ENCODE data around the gene LRP1B.
"Not testable (repeated sequence)": the region's sequence is repeated elsewhere in the genome, so short reads cannot be mapped to it uniquely, and the experiment has no call there.

LRP1B gene

GRCh38 chr2:141887363-141887762 lies 243.5 kb downstream of the LRP1B start:
- DNase-seq (ENCODE audit: low read depth in 2 of 2): no peak

DNA sequence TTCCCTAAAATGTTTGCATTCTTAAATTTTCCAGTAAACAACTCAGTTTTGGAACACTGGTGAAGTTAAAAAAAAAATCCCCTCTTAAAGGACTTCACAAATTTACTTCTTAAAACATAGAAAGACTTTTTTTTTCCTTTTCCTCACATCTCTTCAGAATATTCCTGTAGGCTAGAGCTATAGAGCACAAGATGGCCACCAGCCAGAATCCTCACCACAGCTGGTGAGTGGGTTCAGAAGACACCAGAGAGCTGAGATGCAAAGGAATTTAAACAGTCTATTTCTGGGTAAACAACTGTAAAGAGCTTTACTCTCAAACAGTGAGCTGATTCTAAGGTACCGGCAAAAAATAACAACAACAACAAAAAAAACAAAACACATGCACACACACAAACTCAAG lies 252.8 kb downstream of the LRP1B start:
- no peak for DNase-seq (ENCODE audit: low read depth in 2 of 2)

DNA sequence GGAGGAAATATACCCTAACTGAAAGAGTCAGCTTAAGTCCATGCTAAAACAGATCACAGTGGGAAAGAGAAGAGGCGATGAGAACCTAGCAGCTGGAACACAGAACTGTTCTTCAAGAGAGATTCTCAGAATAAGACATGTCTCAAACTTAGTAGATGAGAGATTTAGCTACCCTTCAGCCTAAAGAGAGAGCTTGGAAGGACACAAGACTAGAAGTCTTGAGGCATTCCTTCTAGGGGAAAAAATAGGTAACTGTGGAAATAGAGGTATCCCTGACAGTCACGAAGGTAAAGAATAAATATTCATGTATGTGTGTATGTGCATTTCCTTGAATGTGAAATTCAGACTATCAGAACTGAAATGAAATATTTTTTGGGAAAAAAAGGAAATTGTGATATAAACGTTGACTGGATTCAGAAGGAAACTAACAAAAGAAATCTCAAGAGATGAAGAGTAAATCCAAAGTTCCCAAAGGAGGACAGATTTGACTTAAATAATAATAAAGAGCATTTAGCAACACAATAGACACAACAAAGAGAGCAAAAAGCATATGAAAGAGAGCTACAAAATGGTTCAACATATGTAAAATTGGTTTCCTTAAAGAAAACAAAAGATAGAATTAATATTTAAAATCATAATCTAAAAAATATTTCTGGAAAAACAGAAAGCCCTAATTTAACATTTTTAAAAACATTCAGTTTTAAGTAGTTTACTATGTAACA lies 258.7 kb downstream of the LRP1B start:
- DNase-seq (ENCODE audit: low read depth in 2 of 2): no peak

DNA sequence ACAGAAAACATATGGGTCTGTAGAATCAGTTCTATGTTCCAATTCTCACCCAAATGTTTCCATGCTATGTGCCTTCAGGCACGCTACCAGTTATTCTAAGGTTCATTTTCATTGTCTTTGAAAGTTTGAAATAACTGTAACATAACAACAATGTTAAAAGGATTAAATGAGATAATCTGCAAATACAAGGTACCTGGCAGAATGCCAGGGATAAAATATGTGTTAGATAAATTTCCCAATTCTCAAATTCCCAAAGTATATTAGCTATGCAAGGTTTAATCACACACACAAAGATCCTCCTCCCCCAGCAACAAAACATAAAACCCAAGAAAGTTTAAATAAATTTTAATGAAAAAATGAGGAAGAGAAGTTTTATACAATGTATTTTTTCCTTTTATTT lies 261.2 kb downstream of the LRP1B start:
- DNase-seq (ENCODE audit: low read depth in 2 of 2): no peak

DNA sequence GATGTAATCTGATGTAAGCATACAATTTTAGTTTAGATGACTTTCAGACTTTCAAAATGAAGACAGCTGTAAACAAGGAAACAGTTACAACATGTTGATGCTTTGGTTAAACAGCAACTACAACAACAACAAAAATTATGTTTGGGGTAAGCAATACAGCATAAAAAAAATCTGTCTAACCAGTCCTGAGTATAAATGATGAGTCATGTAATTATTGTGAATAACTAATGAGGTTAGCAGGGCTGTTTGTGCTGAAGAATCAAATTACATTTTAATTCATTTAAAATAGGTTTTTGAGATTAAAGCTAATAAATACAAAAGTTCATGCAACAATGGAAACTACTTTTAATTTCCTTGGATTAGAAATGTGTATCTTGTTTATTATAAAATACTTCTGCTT lies 266.9 kb downstream of the LRP1B start:
- DNase-seq (ENCODE audit: low read depth in 2 of 2): no peak

DNA sequence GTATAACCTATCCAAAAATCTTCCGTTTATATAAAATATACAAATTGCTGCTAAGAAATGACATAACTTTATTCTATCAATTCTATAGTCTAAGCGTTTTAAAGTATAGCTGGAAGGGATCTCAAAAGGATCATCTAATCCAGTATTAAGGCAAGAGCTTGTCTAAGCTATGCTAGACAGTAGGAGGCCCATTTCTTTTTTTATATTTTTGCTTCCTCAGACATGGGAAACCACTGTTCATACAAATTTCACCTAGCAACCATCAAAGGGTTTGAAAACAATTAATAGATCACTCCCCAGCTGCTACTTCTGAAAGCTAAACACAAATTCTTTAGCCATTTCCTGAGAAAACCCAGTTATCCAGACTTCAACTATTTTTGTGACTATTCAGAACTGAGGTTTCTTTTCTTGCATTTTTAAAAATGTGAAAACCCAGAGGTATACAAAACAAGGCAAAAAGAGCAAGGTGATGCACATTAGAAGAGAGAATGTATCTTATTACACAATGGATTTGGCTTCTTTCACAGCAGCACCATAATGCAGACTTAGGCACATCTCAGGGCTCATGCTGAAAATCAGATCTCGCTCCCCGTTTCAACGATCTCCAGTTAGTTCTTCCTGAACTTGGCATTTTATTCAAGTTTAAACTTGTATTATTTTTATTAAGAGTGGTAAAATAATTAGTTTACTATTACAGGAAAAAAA lies 274.4 kb downstream of the LRP1B start:
- DNase-seq (ENCODE audit: low read depth in 2 of 2): no peak

DNA sequence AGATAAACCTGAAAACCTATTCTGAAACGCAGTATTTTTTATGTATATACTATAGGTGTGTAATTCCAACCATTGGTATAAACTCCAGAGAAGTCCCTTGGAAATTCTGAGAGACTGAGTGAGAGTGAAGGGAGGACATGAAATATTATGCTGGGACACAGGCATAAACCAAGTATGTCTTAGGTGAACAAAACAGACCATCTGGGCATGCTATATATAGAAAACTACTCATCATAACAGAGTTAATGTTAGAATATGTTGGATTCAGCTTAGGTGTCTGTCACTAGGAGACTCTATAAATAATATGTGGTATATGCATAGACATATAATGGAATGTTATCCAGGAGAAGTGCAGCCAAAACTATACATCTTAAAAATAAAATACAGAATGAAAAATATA lies 282.6 kb downstream of the LRP1B start:
- no peak for DNase-seq (ENCODE audit: low read depth in 2 of 2)

DNA sequence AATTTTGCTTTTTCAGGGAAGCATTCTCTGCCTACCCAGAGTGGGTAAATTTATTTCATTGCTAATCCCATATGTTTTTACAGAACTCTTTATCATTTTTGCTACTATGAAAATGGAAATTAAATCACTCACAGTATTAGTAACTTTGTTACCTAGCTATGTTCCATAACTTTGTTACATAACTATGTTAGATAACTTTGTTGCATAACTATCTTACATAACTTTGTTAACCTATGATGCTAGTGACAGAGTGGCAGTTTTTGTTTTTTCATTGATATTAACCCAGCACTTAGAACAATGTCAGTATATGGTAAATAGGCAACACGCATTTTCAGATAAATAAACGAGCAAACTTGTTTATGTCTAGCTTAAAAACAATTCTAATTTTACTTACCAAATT lies 286.6 kb downstream of the LRP1B start:
- DNase-seq (ENCODE audit: low read depth in 2 of 2): no peak

- no peak for DNase-seq (ENCODE audit: low read depth in 2 of 2)
Observed at GRCh38 chr2:141835103-141835502, 295.7 kb downstream of the LRP1B start.

DNA sequence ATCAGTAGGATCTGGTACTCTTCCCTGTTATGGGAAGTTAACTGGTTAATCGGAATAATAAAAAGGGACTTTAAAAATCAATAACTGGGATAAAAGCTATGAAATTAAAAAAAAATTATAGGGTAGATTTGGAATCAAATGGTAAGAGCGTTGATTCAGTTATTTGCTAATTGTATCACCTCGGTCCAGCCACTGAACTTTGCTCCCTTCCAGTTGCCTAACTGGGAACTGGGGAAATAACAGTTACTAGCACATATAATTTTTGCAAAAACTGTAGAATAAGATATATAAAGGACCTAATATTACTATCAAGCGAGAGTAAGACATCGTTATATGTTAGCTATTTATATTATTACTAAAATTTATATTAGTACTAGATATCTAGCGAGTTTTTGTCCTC lies 302.1 kb downstream of the LRP1B start:
- DNase-seq (ENCODE audit: low read depth in 2 of 2): no peak

GRCh38 chr2:141824790-141825189 lies 306.0 kb downstream of the LRP1B start:
- no peak for DNase-seq (ENCODE audit: low read depth in 2 of 2)

DNA sequence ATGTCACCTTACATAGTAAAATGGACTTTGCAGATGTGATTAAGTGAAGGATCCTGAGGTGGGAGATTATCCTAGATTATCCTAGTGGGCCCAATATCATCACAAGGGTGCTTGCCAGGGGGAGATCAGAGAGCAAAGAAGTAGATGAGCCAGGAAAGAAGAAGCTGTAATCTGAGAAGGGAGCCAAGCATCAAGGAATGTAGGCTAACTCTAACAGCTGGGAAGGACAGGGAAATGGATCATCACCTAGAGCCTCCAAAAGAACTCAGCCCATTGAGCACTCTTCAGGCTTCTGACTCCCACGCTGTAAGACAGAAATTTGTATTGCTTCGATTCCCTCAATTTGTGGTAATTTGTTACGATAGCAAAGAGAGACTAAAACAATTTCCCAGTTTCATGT lies 309.9 kb downstream of the LRP1B start:
- no peak for DNase-seq (ENCODE audit: low read depth in 2 of 2)

- not testable (repeated sequence) for DNase-seq (ENCODE audit: low read depth in 2 of 2)
Observed at GRCh38 chr2:141815320-141815719, 315.5 kb downstream of the LRP1B start.

- DNase-seq (ENCODE audit: low read depth in 2 of 2): no peak
Observed at GRCh38 chr2:141814150-141814549, 316.7 kb downstream of the LRP1B start.

DNA sequence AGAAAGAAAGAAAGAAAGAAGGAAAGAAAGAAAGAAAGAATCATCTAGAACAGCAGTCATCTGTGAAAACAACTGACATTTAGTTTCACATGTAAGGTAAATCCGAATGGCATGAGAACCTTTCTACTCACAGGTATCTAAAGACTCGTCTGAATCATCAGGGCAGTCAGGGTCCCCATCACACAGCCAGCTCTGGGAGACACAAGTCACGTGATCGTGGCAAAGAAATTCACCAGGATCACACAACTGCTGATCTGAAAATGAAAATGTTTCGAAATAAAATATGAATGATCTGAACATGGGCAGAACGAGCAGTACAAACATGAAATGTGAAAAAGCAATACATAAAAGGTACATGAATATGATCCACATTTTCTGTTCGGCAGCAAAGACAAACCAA lies 320.7 kb downstream of the LRP1B start:
- DNase-seq (ENCODE audit: low read depth in 2 of 2): no peak

DNA sequence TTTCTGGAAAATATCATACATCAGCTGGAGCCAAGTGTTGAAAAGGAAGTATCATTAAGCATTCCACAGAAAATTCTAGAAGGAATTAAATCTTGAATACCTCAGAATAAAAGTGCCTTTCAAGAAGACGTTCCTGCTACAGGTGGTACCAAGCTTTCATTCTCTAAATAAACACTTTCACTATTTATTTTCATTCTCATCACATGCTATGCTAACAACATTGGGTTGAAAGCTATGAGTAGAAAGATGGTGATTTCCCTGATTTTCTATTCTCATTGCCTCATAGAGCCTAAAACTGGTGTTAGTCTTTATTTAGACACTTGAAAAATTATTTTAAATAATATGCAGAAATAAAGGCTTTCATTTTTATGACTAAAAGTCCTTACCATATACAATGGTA lies 324.7 kb downstream of the LRP1B start:
- no peak for DNase-seq (ENCODE audit: low read depth in 2 of 2)

DNA sequence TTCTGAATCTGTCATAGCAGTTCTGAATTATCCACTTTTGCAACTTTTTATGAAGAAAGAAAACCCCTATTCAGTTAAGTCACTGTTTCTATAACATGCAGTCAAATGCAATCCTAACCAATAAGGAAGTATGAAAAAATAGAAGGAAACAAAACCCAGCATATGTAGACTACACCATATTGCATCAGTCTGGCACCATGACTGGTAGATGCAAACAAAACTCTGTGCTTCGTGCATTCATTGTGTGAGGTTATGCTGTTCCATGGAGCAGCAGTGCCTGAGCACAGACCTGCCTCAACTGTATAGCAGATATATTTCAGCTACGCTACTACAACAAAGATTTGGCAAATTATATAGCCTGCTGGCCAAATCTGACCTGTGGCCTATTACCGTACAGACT lies 325.5 kb downstream of the LRP1B start:
- no peak for DNase-seq (ENCODE audit: low read depth in 2 of 2)

- no peak for DNase-seq (ENCODE audit: low read depth in 2 of 2)
Observed at GRCh38 chr2:141796449-141796848, 334.4 kb downstream of the LRP1B start.

- no peak for DNase-seq (ENCODE audit: low read depth in 2 of 2)
Observed at GRCh38 chr2:141791521-141791920, 339.3 kb downstream of the LRP1B start.

- DNase-seq (ENCODE audit: low read depth in 2 of 2): no peak
Observed at GRCh38 chr2:141782574-141782973, 348.2 kb downstream of the LRP1B start.

DNA sequence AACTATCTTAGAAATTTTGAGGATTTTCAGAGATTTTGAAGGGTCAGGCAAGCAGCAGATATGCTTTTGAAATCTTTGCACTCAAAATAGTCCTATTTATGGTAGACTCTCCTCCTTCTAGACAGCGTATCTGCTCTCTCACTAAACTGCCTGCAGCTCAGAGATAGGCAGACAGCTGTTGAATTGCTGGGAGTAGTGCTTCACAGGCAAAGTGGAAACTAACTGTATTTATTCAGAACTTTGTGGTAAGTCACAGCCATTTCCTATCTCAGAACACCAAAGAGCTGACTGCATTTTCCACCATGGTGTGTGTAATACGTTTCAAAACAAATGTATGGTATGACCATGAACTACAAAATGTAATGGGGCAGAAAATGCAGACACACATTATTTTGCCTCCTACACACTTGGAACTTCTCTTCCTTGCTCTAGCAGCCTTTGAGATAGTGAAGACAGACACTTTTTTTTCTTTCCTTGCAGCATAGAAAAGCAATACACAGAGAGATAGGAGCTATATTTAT lies 352.4 kb downstream of the LRP1B start:
- DNase-seq (ENCODE audit: low read depth in 2 of 2): no peak

DNA sequence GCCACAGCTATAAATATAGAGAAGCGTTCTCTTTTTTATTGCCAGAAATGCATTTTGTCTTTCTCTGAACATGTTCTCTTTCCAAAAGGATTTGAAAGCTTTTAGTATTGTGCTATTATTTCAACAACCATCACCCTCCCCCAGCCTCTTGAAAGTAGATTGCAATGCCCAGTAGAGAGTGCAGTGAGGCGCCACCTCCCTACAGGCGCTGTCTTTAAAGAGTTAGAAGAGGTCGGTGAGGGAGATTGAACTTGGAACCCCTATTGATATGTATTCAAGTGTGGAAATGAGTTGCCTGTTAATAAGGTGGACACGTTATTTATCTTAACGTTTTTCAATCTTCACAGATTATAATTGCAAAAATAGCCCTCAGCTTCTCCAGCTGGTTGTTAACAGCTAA lies 360.3 kb downstream of the LRP1B start:
- no peak for DNase-seq (ENCODE audit: low read depth in 2 of 2)

- DNase-seq (ENCODE audit: low read depth in 2 of 2): no peak
Observed at GRCh38 chr2:141767691-141768090, 363.1 kb downstream of the LRP1B start.
